Lower leg skin (tissue), 3 donors: ENCODE data around the gene KLHL6.

Source experiments
- CTCF ChIP-seq, 3 donors: fragments of 450-650 bp; IDR thresholded peaks; one replicate each; pipeline ENCODE4 v1.5.1; 2016; ENCODE audit warnings: antibody characterized with exemption in 3 of 3, mild to moderate bottlenecking in 3 of 3, moderate library complexity in 2 of 3
- POLR2A ChIP-seq, 2 donors: fragments of 450-650 bp; IDR thresholded peaks; one replicate each; pipeline ENCODE4 v1.6.1; 2016 to 2017; ENCODE audit warnings: antibody characterized with exemption in 2 of 2, mild to moderate bottlenecking in 1 of 2, moderate library complexity in 1 of 2

- no peak for TF ChIP-seq CTCF (IDR thresholded peaks at IDR 0.05)
- no peak for TF ChIP-seq POLR2A (IDR thresholded peaks at IDR 0.05)
Observed at GRCh38 chr3:183537295-183537730, 18.2 kb downstream of the KLHL6 start.
